Caco-2 (cell line): Measurements from ENCODE around the gene ZNF629. TPM values are rescaled to one million over a fixed set of nuclear protein-coding genes. Genes with fewer than 3 reads are reported as not detected.
"Not testable (repeated sequence)": the region's sequence is repeated elsewhere in the genome, so short reads cannot be mapped to it uniquely, and the experiment has no call there.

ENCODE experiments used
- BruUV-seq: library from RNA; stranded (reverse); fragments of 400-500 nt; replicated peaks from 2 replicates; lab custom pipeline; 2021; lab: Mats Ljungman, UMichigan
- CTCF ChIA-PET: fragments of 300-600 bp; sonication (Branson Sonifier 250); formaldehyde crosslinking; loops from one replicate; lab custom pipeline; 2022; ENCODE audit warnings: antibody characterized with exemption; lab: Charles Lee
- POLR2A ChIA-PET: fragments of 300-600 bp; sonication (Branson Sonifier 250); formaldehyde crosslinking; loops from one replicate; lab custom pipeline; 2022; ENCODE audit warnings: antibody characterized with exemption; lab: Charles Lee
- DNase-seq, 2 experiments: peaks; one replicate each; pipeline versions ENCODE4 v3.0.0 to v3.0.0-alpha.2; 2020 to 2022
- H3K27me3 ChIP-seq: replicated peaks from 2 replicates; pipeline ENCODE4 v1.6.0; 2011; ENCODE audit warnings: low read length; ENCODE audit not compliant: control insufficient read depth, insufficient read depth
- H3K36me3 ChIP-seq: 2 replicates; pipeline ENCODE4 v1.5.1; 2011; ENCODE audit warnings: low read length; ENCODE audit not compliant: control insufficient read depth, insufficient read depth
- H3K4me1 ChIP-seq: fragments of 250-450 bp; sonication (Bioruptor Pico); 2 replicates; pipeline ENCODE4 v1.5.1; 2020; ENCODE audit warnings: mild to moderate bottlenecking
- H3K4me3 ChIP-seq: 2 replicates; pipeline ENCODE4 v1.5.1; 2011; ENCODE audit warnings: low read depth, mild to moderate bottlenecking, control low read depth, low read length
- H3K9me3 ChIP-seq: fragments of 250-450 bp; sonication (Bioruptor Pico); 2 replicates; pipeline ENCODE4 v1.5.1; 2020; ENCODE audit warnings: mild to moderate bottlenecking, moderate library complexity
- H3K27ac Mint-ChIP-seq: one replicate; pipeline ENCODE4 v1.8.0; 2022; ENCODE audit warnings: mixed read lengths; ENCODE audit not compliant: unreplicated experiment
- H3K27me3 Mint-ChIP-seq: one replicate; pipeline ENCODE4 v1.8.0; 2022; ENCODE audit warnings: mixed read lengths; ENCODE audit not compliant: insufficient read depth, unreplicated experiment
- H3K36me3 Mint-ChIP-seq: one replicate; pipeline ENCODE4 v1.8.0; 2022; ENCODE audit warnings: mild to moderate bottlenecking, mixed read lengths; ENCODE audit not compliant: insufficient read depth, unreplicated experiment
- H3K4me1 Mint-ChIP-seq: one replicate; pipeline ENCODE4 v1.8.0; 2022; ENCODE audit warnings: low read depth, mixed read lengths; ENCODE audit not compliant: unreplicated experiment
- H3K4me3 Mint-ChIP-seq: one replicate; pipeline ENCODE4 v1.8.0; 2022; ENCODE audit warnings: mild to moderate bottlenecking, moderate library complexity, mixed read lengths; ENCODE audit not compliant: unreplicated experiment
- H3K9me3 Mint-ChIP-seq: one replicate; pipeline ENCODE4 v1.8.0; 2022; ENCODE audit warnings: mixed read lengths; ENCODE audit not compliant: unreplicated experiment
- CTCF ChIP-seq, 2 experiments: fragments of 200-600 bp in 1 of 2; IDR thresholded peaks; 1 replicate in 1 of 2; 2 replicates in 1 of 2; pipeline versions ENCODE4 v1.5.1 to v1.8.0; 2011 to 2022; ENCODE audit warnings: antibody characterized with exemption in 1 of 2, control low read depth in 1 of 2, inconsistent platforms in 1 of 2, low read depth in 1 of 2, low read length in 1 of 2, mild to moderate bottlenecking in 1 of 2, moderate library complexity in 1 of 2; ENCODE audit not compliant: insufficient read depth in 1 of 2, severe bottlenecking in 1 of 2, unreplicated experiment in 1 of 2
- intact Hi-C: fragments of 100-400 bp; cut with micrococcal nuclease; formaldehyde crosslinking; loops from one replicate; pipeline ENCODE4 v1.10.0; 2022; ENCODE audit not compliant: unreplicated experiment
- total RNA-seq: library from RNA; stranded (reverse); gene quantifications from 2 replicates; pipeline ENCODE4 v1.2.3, GENCODE V29; 2022

ZNF629 gene
- total RNA-seq, 1 experiment from 2014 or later = 20.6 TPM

DNA sequence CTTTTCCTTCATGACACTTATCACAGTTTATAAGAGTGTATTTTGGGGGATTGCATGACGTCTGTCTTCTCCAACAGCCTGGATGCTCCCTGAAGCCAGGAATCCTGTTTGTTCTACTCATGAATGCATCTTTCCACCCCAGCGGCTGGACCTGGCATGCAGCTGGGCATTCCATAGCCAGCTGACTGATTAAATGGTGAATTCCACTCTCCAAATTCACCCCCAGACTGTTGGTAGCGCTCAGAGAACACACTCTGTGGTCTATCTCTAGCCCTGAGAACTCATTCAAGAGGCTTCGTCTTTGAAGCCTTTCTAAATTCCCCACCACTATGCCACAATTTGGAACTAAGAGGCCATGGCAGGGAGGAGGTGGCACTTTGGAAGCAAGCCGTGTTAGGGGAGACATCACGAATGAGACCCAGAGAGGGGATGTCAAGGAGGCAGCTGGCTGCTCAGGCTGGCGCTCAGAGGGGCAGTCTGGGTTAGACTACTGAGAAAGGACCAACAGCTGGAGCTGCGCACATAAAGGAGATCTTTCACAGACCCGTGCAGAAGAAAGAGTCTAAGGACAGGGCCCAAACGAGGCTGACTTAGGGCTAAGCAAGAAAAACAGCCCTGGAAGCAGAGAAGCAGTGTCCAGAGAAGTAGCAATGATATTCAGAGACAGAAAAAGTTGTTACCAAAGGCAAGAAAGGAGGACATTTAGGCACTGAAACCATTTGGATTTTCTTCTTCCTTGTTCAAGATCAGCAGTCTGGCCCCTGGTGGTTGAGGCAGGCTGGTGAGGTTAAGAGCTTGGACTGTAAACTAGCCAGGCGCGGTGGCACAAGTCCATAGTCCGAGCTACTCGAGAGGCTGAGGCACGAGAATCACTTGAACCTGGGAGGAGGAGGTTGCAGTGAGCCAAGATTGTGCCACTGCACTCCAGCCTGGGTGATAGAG is 42.4 kb upstream of the ZNF629 start:
- Mint-ChIP-seq H3K9me3 (no peaks in the 10 kb centered on the region), H3K27me3 (no peaks in the 10 kb centered on the region), H3K4me1 (no peaks in the 10 kb centered on the region), H3K36me3 (no peaks in the 10 kb centered on the region), H3K4me3 (no peak overlapping the region), H3K27ac (no peak overlapping the region)
- no peaks in the 10 kb centered on the region for H3K27me3 ChIP-seq
- DNase-seq = no peak
- BruUV-seq = no TSS peak
- POLR2A ChIA-PET = no interaction called here
- H3K4me3 ChIP-seq = no peak overlapping the region
- H3K36me3 ChIP-seq = no peaks in the 10 kb centered on the region
- no peaks in the 10 kb centered on the region for H3K9me3 ChIP-seq
- peak in 1 of 2 experiments; percentile 24 for TF ChIP-seq CTCF (IDR thresholded peaks at IDR 0.05; ENCODE audit: insufficient read depth in 1 of 2, low read depth in 1 of 2, low read length in 1 of 2, severe bottlenecking in 1 of 2, unreplicated experiment in 1 of 2)
- intact Hi-C loops = no loop called here
- CTCF ChIA-PET = interaction anchor here (0.6 to 0.9 kb wide), 4 partner anchors 10 to 34 kb away, joined by 3 to 7 read pairs (median 5); no protein-coding TSS in a partner anchor
- H3K4me1 ChIP-seq = no peaks in the 10 kb centered on the region

GRCh38 chr16:30821891-30822290 is 34.9 kb upstream of the ZNF629 start:
- BruUV-seq = no TSS peak
- Mint-ChIP-seq H3K4me3 (no peak overlapping the region), H3K36me3 (no peaks in the 10 kb centered on the region), H3K27ac (no peak overlapping the region), H3K9me3 (no peaks in the 10 kb centered on the region), H3K4me1 (no peaks in the 10 kb centered on the region), H3K27me3 (no peaks in the 10 kb centered on the region)
- Histone ChIP-seq H3K36me3 (no peaks in the 10 kb centered on the region), H3K9me3 (no peaks in the 10 kb centered on the region), H3K27me3 (no peaks in the 10 kb centered on the region), H3K4me3 (no peak overlapping the region), H3K4me1 (no peaks in the 10 kb centered on the region)
- CTCF ChIA-PET = no interaction called here
- intact Hi-C loops = no loop called here
- POLR2A ChIA-PET = no interaction called here
- TF ChIP-seq CTCF (IDR thresholded peaks at IDR 0.05; ENCODE audit: insufficient read depth in 1 of 2, low read depth in 1 of 2, low read length in 1 of 2, severe bottlenecking in 1 of 2, unreplicated experiment in 1 of 2) = no peak
- no peak for DNase-seq

GRCh38 chr16:30821441-30821840 is 34.4 kb upstream of the ZNF629 start:
- H3K9me3 Mint-ChIP-seq, H3K9me3 ChIP-seq, intact Hi-C loops, H3K4me3 Mint-ChIP-seq, POLR2A ChIA-PET, DNase-seq, H3K36me3 ChIP-seq, H3K4me1 ChIP-seq, H3K27me3 ChIP-seq, H3K27ac Mint-ChIP-seq, H3K27me3 Mint-ChIP-seq, H3K4me3 ChIP-seq, H3K36me3 Mint-ChIP-seq, CTCF ChIA-PET, BruUV-seq, H3K4me1 Mint-ChIP-seq: not testable (repeated sequence)
